Left cardiac atrium (tissue), 4 donors: Measurements from ENCODE around the gene SLC6A4. TPM values are rescaled to one million over a fixed set of nuclear protein-coding genes. Genes with fewer than 3 reads are reported as not detected.

Source experiments
- ATAC-seq, 2 donors: fragments of 200-7000 bp; cut with Tn5 transposase; one replicate each; pipeline ENCODE4 v1.9.1; 2020; ENCODE audit warnings: mild to moderate bottlenecking in 2 of 2, moderate library complexity in 2 of 2
- DNase-seq: peaks from one replicate; pipeline ENCODE4 v3.0.0-alpha.2; 2020
- intact Hi-C, 2 donors: fragments of 100-400 bp; cut with DNase I; formaldehyde crosslinking; loops; one replicate each; pipeline versions ENCODE4 v1.14.1 to v1.15.1; 2022 to 2023
- long read RNA-seq: library from polyadenylated mRNA; unstranded; transcript quantifications from one replicate; pipeline ENCODE4 v2.0.0, GENCODE V29; 2021
- total RNA-seq, 2 donors: library from RNA; stranded (reverse); fragmentation: NEBNext Ultra II Directional; extraction: Animal tissue kit (Norgen Biotek cat#: 25700); gene quantifications; one replicate each; pipeline ENCODE4 v1.2.1, GENCODE V29; 2021
- donor health status: DM: no; HTN: yes; CAD: no.
- donor health status: DM: no; HTN: yes; CAD: no; lungs with severe emphysema.
- donor health status: DM: yes; HTN: yes; CAD: no.
- donor health status: Dilated cardiomyopathy.

Gene SLC6A4
- total RNA-seq: 1 to 10 TPM in 1 of 2 donors, under 1 TPM in 1; 0.12 to 3.8 TPM
- long read RNA-seq: 0 reads

GRCh38 chr17:30235386-30236296, at the start of gene SLC6A4:
Gene SLC6A4 (minus strand): TSS chr17:30235697. CDS start chr17:30221958, 13,739 bp downstream.
- ATAC-seq (peak; percentile 51 to 55), DNase-seq (no peak)
- intact Hi-C loops: no loop called here

- DNase-seq: no peak
- intact Hi-C loops: loop anchor here (5.0 to 10.0 kb wide), 3 partner anchors 147 to 177 kb away; no protein-coding TSS in a partner anchor
- ATAC-seq: no peak
These were observed 43.7 kb upstream of the SLC6A4 start for GRCh38 chr17:30279156-30279555.

- ATAC-seq (peak; percentile 71 to 84), DNase-seq (peak; percentile 25)
- intact Hi-C loops: loop anchor here (5.0 to 10.0 kb wide), 3 partner anchors 146 to 176 kb away; no protein-coding TSS in a partner anchor
These were observed 42.5 kb upstream of the SLC6A4 start for GRCh38 chr17:30278032-30278431.

GRCh38 chr17:30275911-30276310, 40.4 kb upstream of the SLC6A4 start:
- intact Hi-C loops: loop anchor here (5.0 to 10.0 kb wide), 3 partner anchors 144 to 174 kb away; no protein-coding TSS in a partner anchor
- DNase-seq (no peak), ATAC-seq (no peak)

- ATAC-seq: no peak
- no peak for DNase-seq
- intact Hi-C loops: loop anchor here (5.0 to 10.0 kb wide), 3 partner anchors 143 to 173 kb away; no protein-coding TSS in a partner anchor
These were observed 39.4 kb upstream of the SLC6A4 start for GRCh38 chr17:30274887-30275286.

DNA sequence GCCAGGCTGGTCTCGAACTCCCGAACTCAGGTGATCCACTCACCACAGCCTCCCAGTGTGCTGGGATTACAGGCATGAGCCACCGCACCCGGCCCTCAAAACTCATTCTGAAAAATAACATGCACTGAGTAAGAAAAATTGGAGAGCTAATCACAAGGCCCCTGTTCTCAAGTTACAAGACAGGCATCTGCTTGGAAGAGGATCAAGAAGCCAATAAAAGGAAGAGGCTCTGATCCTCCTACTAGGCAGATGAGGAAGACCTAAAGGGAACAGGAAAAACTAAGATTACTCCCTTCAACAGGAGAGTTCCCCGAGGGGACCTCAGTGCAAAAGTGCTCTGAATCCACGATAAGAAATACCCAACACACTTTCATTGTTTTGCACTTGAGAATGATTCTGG, 37.9 kb upstream of the SLC6A4 start:
- ATAC-seq (no peak), DNase-seq (no peak)
- intact Hi-C loops: loop anchor here in 1 of 2 donors (10.0 kb wide), 1 partner anchor 149 kb away; no protein-coding TSS in a partner anchor

DNA sequence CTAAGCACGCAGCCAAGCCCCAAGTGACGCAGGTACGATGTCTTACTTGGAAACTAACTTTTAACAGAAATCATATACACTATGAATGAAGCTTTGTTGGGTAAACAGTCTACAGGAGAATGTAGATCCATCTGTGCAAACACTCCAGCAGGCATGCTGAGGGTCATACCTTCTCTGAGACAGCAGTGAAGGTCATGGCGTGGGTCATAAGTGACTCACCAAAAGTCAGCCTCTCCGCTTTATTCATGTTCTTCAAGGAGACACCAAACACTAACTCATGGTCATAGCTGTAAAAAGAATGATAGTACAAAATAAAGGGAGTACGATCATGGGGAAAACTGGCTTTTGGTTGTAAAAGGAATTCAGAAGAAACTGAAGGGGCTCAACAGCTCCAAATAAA, 35.6 kb upstream of the SLC6A4 start:
- ATAC-seq: no peak
- intact Hi-C loops: loop anchor here in 1 of 2 donors (10.0 kb wide), 1 partner anchor 146 kb away; no protein-coding TSS in a partner anchor
- DNase-seq: no peak

GRCh38 chr17:30267625-30268024, 32.1 kb upstream of the SLC6A4 start:
- DNase-seq (no peak), ATAC-seq (no peak)
- intact Hi-C loops: no loop called here

DNA sequence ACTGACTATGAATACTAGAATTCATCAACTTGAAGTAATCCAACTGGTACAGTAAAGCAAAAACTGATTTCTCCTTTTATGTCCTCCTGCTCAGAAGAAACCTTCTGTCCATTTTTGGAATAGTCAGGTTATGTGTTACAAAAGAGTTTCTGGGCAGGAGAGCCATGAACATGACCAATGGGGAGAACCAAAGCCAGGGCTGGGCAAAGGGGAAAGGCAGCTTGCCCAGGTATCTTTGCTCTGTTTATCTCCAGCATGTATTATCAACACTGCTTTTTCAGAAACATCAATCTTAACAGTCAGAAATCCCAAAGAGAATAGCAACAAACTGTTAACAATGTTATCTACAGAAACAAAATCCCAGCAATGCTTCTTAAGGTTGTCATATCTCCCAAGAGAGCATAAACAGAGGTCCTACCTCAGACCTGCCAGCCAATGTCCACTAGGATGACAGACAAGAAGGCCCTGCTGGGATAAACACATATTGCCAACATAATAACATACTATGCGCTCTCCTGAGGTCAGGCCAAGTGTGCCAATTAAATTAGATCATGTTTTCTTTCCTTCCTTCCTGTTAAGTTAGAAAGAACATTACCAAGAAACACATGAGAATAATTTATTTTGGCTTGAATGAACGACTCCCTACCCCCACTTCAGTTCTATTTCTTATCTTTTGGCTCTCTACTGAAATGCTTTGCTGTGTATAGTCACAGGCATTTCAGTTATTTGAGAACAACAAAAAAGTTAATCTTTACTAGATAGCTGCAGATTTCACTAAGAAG, 28.2 kb upstream of the SLC6A4 start:
- intact Hi-C loops: no loop called here
- ATAC-seq: peak; percentile 80 to 88
- DNase-seq: no peak

DNA sequence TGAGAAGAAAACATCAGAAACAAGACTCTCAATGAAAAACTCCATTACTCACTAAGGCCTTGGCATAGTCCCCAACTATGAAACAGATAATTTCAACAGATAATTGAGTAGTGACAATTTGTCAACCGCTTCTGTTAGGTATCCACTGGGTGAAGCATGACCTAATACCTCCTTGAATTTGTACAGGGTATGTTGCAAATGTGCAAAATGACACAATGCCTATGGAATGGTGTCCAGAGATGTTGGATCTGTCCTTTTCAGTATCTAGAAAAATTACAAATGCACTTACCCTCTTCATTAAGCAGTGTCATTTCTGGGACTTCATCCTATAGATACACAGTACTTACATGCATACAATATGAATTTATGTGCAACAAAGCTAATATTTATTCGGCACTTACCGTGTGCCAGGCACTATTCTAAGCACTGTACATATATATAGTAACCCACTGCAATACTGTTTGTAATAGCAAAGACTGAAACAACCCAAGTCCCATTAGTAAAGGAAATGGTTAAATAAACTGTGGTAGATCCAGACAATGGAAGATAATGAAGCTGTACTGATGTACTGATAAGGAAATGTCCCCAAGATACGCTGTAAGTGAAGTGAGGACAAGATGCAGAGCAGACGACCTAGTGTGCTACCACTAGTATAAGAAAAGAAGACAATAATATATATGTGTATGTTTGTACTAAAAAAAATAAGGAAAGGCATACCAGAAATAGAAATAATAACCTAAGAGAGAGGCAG, 21.4 kb upstream of the SLC6A4 start:
- intact Hi-C loops: no loop called here
- no peak for DNase-seq
- peak in 1 of 2 donors; percentile 47 for ATAC-seq

- ATAC-seq (no peak), DNase-seq (no peak)
- intact Hi-C loops: no loop called here
These were observed 18.7 kb upstream of the SLC6A4 start for GRCh38 chr17:30254150-30254549.

- ATAC-seq (no peak), DNase-seq (no peak)
- intact Hi-C loops: no loop called here
These were observed 17.8 kb upstream of the SLC6A4 start for GRCh38 chr17:30253312-30253711.

DNA sequence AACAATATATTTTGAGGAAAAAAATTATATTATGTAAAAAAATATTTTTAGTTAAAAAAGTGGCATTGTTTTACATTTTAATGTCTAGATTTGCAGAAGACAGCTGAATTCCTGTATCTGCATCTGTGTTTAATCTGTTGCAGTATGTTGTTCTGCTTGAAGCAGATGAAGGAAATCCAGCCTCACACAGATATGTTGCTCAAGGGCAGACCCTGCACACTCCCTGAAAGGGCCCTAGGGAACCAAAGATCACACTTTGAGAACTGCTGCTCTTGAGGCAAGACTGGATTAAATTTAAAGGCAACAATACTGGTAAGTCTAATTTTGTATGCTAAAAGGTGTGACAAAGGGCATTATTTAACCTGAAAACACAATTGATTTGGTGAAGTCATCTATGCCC, 16.4 kb upstream of the SLC6A4 start:
- intact Hi-C loops: no loop called here
- no peak for DNase-seq
- ATAC-seq: no peak

DNA sequence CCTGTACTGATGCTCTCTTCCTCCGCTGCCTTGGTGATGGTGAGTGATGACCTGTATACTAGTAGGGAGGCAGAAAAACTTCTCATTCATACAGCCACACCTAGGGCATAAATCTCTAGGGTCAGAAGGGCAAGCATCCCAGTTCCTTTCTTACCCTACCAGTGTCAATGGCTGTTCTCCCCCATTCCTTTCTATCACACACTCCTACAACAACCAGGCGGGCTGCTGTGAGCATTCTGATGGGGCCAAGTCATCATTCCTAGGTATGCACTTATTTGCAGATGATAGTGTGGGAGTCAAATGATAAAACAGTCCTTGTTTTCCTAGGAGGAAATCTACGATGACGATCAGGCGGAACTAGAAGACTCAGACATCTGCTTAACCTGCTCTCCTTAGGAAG, 14.0 kb upstream of the SLC6A4 start:
- peak in 1 of 2 donors; percentile 79 for ATAC-seq
- intact Hi-C loops: no loop called here
- DNase-seq: no peak

- DNase-seq: no peak
- intact Hi-C loops: no loop called here
- ATAC-seq: peak; percentile 40 to 85
These were observed 13.3 kb upstream of the SLC6A4 start for GRCh38 chr17:30248786-30249185.

DNA sequence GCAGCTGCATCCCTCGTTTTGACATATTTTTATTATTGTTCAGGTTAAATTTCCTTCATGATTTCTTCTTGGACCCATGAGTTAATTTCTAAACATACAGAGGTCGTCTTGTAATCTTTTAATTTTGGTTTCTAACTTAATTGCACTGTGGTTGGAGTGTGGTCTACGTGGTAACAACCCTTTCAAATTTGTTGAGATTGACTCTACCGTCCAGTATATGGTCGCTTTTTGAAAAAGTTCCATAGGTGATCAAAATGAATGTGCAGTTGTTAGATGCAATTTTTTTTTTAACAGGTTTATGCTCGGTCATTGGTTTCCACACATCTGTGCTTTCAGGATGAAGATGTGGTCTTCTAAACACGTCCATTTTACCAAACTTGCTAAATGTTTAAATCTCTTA, 11.0 kb upstream of the SLC6A4 start:
- no peak for DNase-seq
- intact Hi-C loops: no loop called here
- ATAC-seq: no peak

DNA sequence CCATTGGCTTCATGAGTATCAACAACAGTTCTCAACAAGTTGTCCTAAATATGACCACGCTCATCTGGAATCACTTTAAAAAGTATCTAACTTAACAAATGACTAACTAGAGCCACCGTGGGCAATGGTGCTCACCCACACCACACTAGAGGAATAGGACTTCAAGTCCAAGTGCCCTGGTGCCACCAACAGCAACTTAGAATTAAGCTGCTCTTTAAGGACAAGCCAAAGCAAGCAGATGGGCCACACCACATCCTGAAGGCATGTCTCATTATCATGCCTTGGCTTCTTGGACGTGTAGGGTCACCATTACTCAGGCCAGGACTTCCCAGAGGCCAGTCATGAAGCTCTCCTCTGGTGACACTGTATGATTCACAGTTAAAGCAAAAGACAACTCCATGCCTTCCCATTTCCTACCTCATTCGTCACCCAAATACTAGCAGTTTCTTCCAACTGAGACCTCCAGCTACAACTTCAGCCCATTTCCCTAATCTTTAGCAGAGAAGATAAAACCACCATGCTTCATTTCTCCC, 9.4 kb upstream of the SLC6A4 start:
- DNase-seq (no peak), ATAC-seq (no peak)
- intact Hi-C loops: no loop called here

DNA sequence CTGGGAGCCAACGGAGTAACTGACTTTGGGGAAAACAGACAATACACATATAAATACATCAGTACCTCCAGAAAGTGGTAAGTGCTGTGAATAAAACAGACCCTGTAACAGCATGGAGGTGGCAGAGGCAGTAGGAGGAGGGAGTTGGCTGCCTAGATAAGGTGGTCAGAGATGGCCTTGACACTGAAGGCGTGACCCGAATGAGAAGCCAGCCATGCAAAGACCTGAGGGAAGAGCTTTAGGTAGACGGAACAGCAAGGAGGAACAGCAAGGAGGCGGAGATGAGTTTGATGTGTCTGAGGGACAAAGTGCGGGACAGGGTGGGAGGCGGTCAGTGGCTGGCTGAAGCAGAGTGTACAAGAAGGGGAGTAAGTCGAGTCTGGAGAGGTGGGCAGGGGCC, 8.1 kb upstream of the SLC6A4 start:
- DNase-seq: no peak
- no peak for ATAC-seq
- intact Hi-C loops: no loop called here

DNA sequence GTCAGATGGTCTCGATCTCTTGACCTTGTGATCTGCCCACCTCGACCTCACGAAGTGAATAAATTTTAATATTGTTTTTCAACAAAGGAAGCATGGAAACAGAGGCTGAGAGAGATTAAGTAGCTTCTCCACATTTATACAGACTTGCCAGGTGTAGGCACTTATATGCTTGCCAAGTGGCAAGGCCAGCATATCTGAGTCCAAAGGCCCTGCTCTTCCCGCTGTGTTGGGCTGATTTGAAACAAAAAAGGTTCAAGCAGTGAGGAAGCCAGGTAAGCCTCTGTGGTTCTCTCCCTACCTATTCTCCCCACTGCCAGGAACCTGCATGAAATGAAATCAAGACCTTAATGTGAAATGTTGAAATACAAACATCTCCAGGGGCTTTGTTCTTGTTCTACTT, 7.5 kb upstream of the SLC6A4 start:
- DNase-seq (no peak), ATAC-seq (no peak)
- intact Hi-C loops: no loop called here
